ENCODE results near the gene ROPN1B.

DNA sequence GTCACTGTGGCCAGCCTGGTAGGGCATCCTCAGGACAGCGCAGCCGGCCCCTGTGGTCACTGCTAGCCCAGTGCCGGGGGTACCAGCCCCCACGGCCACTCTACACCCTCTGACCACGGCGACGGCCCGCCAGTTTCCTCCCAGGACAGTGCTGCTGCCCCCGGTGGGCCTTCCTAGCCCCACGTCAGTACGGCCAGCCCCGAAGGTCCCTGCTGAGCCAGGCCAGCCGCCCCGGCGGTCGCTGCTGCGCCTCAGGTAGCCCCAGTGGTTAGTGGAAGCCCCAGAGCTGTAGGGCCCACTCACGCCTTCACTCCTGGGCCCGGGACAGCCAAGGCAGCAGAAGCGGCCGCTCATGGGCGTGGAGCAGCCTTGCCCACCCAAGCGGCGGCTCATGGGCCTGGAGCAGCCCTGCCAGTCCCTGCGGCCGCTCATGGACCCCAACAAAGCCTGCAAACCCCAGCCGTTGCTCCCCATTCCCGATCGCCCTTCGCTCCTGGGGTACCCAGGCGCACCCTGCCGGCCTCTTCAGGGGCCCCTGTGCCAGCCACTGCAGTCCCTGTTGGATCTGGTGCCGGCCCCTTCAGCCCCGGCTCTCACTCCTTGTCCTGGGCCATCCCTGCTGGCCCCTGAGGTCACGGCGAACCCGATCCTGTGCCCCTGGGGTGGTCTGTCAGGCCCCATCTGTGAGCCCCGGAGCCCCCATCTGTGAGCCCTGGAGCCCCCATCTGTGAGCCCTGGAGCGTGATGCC, 9.5 kb upstream of the ROPN1B start:
- TF ChIP-seq CTCF (conservative IDR thresholded peaks at IDR 0.05; ENCODE audit: low read depth in 2 of 2) (no peak), EZH2 (IDR thresholded peaks at IDR 0.05; ENCODE audit: low read depth, unreplicated experiment) (no peak), POLR2AphosphoS5 (IDR thresholded peaks at IDR 0.05; ENCODE audit: low read depth) (no peak)

Measured in GM23338 (cell line).